IMR-90 (cell line): ENCODE measurements around the gene EIF4EBP2. TPM values are rescaled to one million over a fixed set of nuclear protein-coding genes. Genes with fewer than 3 reads are reported as not detected.

Experiments
- ATAC-seq: fragments of 200-7000 bp; cut with Tn5 transposase; 2 replicates; pipeline ENCODE4 v1.9.1; 2020; ENCODE audit warnings: low read depth, mild to moderate bottlenecking, moderate library complexity
- BruUV-seq: library from RNA; stranded (reverse); fragments of 400-500 nt; replicated peaks from 2 replicates; lab custom pipeline; 2021; lab: Mats Ljungman, UMichigan
- CTCF ChIA-PET: fragments of 300-600 bp; formaldehyde crosslinking; extraction: SDS; loops from one replicate; lab custom pipeline; 2021; ENCODE audit warnings: antibody characterized with exemption; lab: Yijun Ruan, JAX
- POLR2A ChIA-PET: fragments of 300-600 bp; sonication (Branson Sonifier 250); formaldehyde crosslinking; loops from one replicate; lab custom pipeline; 2022; ENCODE audit warnings: antibody characterized with exemption; ENCODE audit not compliant: unreplicated experiment; lab: Charles Lee
- DNase-seq: peaks from one replicate; pipeline ENCODE4 v3.0.0; 2013
- H2AFZ ChIP-seq: replicated peaks from 2 replicates; pipeline ENCODE3; 2013; ENCODE audit warnings: low read length, mild to moderate bottlenecking; ENCODE audit not compliant: poor library complexity
- H2AK5ac ChIP-seq: 2 replicates; pipeline ENCODE4 v1.6.1; 2013; ENCODE audit warnings: low read depth, low read length, inconsistent platforms
- H2AK9ac ChIP-seq: replicated peaks from 2 replicates; pipeline ENCODE3; 2013; ENCODE audit warnings: mild to moderate bottlenecking, low read depth, low read length, moderate library complexity; ENCODE audit not compliant: poor library complexity
- H2BK120ac ChIP-seq: 2 replicates; pipeline ENCODE4 v1.6.1; 2013; ENCODE audit warnings: low read depth, low read length, inconsistent platforms
- H2BK15ac ChIP-seq: 3 replicates; pipeline ENCODE4 v1.6.1; 2013; ENCODE audit warnings: low read depth, low read length, inconsistent platforms
- H2BK20ac ChIP-seq: 2 replicates; pipeline ENCODE4 v1.6.1; 2013; ENCODE audit warnings: low read depth, mild to moderate bottlenecking, inconsistent platforms, low read length, moderate library complexity
- H2BK5ac ChIP-seq: 2 replicates; pipeline ENCODE4 v1.6.1; 2013; ENCODE audit warnings: mild to moderate bottlenecking, low read depth, low read length, inconsistent platforms; ENCODE audit not compliant: poor library complexity, severe bottlenecking
- H3K14ac ChIP-seq: replicated peaks from 2 replicates; pipeline ENCODE4 v1.6.1; 2013; ENCODE audit warnings: low read depth, low read length, inconsistent platforms
- H3K18ac ChIP-seq: 2 replicates; pipeline ENCODE4 v1.6.1; 2013; ENCODE audit warnings: low read depth, low read length, control low read depth
- H3K23ac ChIP-seq: 2 replicates; pipeline ENCODE4 v1.6.1; 2013; ENCODE audit warnings: low read depth, low read length, inconsistent platforms
- H3K27ac ChIP-seq: 2 replicates; pipeline ENCODE4 v1.5.1; 2013; ENCODE audit warnings: mild to moderate bottlenecking, control low read depth, low read length; ENCODE audit not compliant: insufficient read depth
- H3K27me3 ChIP-seq: 2 replicates; pipeline ENCODE4 v1.6.1; 2013; ENCODE audit warnings: low read length; ENCODE audit not compliant: control insufficient read depth, insufficient read depth
- H3K36me3 ChIP-seq: 2 replicates; pipeline ENCODE4 v1.6.1; 2013; ENCODE audit warnings: low read length, mixed read lengths; ENCODE audit not compliant: control insufficient read depth, insufficient read depth
- H3K4ac ChIP-seq: 2 replicates; pipeline ENCODE4 v1.6.1; 2013; ENCODE audit warnings: low read depth, low read length, inconsistent platforms
- H3K4me1 ChIP-seq: 2 replicates; pipeline ENCODE4 v1.6.1; 2013; ENCODE audit warnings: low read length, mixed read lengths; ENCODE audit not compliant: control insufficient read depth, insufficient read depth
- H3K4me2 ChIP-seq: 2 replicates; pipeline ENCODE4 v1.6.1; 2013; ENCODE audit warnings: low read depth, mild to moderate bottlenecking, control low read depth, low read length, moderate library complexity
- H3K4me3 ChIP-seq: 2 replicates; pipeline ENCODE4 v1.5.1; 2013; ENCODE audit warnings: low read depth, mild to moderate bottlenecking, control low read depth, low read length, moderate library complexity; ENCODE audit not compliant: insufficient read depth
- H3K56ac ChIP-seq: 2 replicates; pipeline ENCODE4 v1.6.1; 2013; ENCODE audit warnings: low read length, inconsistent platforms; ENCODE audit not compliant: insufficient read depth; ENCODE audit errors: extremely low read depth
- H3K79me1 ChIP-seq, 2 experiments: 2 replicates each; pipeline ENCODE4 v1.6.1; 2013; ENCODE audit warnings: low read length in 2 of 2, inconsistent platforms in 1 of 2, low read depth in 1 of 2
- H3K9ac ChIP-seq: 2 replicates; pipeline ENCODE4 v1.6.1; 2013; ENCODE audit warnings: low read depth, low read length, control low read depth
- H3K9me1 ChIP-seq: 2 replicates; pipeline ENCODE4 v1.6.1; 2013; ENCODE audit warnings: low read length, inconsistent platforms; ENCODE audit not compliant: insufficient read depth
- H3K9me3 ChIP-seq: 2 replicates; pipeline ENCODE4 v1.6.1; 2013; ENCODE audit warnings: low read length; ENCODE audit not compliant: control insufficient read depth, insufficient read depth
- H4K20me1 ChIP-seq: 2 replicates; pipeline ENCODE4 v1.6.1; 2013; ENCODE audit warnings: low read length, inconsistent platforms; ENCODE audit not compliant: insufficient read depth
- H4K5ac ChIP-seq: 2 replicates; pipeline ENCODE4 v1.6.1; 2013; ENCODE audit warnings: mild to moderate bottlenecking, low read depth, low read length, control low read depth
- H4K8ac ChIP-seq, 2 experiments: 2 replicates each; pipeline ENCODE4 v1.6.1; 2013; ENCODE audit warnings: low read depth in 2 of 2, low read length in 2 of 2, control low read depth in 1 of 2, inconsistent platforms in 1 of 2
- H4K91ac ChIP-seq: 2 replicates; pipeline ENCODE4 v1.6.1; 2013; ENCODE audit warnings: low read depth, low read length, inconsistent platforms; ENCODE audit not compliant: insufficient read depth
- BHLHE40 ChIP-seq: fragments of 150-350 bp; IDR thresholded peaks from 2 replicates; pipeline ENCODE4 v1.6.1; 2016; ENCODE audit warnings: mild to moderate bottlenecking, low read depth, low read length
- CEBPB ChIP-seq: IDR thresholded peaks from 2 replicates; pipeline ENCODE4 v1.6.1; 2012; ENCODE audit warnings: low read depth, low read length, improper control_type of control experiment
- CHD1 ChIP-seq: IDR thresholded peaks from 2 replicates; pipeline ENCODE4 v1.6.1; 2012; ENCODE audit warnings: low read depth, low read length, improper control_type of control experiment
- ELK1 ChIP-seq: fragments of 150-350 bp; IDR thresholded peaks from 2 replicates; pipeline ENCODE4 v1.6.1; 2016; ENCODE audit warnings: low read depth, mild to moderate bottlenecking, low read length, moderate library complexity, borderline replicate concordance
- FOS ChIP-seq: fragments of 150-350 bp; IDR thresholded peaks from 2 replicates; pipeline ENCODE4 v1.6.1; 2016; ENCODE audit warnings: low read depth, low read length
- MAFK ChIP-seq: IDR thresholded peaks from 2 replicates; pipeline ENCODE4 v1.6.1; 2012; ENCODE audit warnings: low read depth, low read length, improper control_type of control experiment
- MAZ ChIP-seq: IDR thresholded peaks from 2 replicates; pipeline ENCODE4 v1.6.1; 2012; ENCODE audit warnings: low read depth, mild to moderate bottlenecking, low read length, improper control_type of control experiment, moderate library complexity, borderline replicate concordance
- MXI1 ChIP-seq: IDR thresholded peaks from 2 replicates; pipeline ENCODE4 v1.6.1; 2012; ENCODE audit warnings: low read depth, mild to moderate bottlenecking, low read length, moderate library complexity, borderline replicate concordance
- NFE2L2 ChIP-seq: fragments of 150-350 bp; IDR thresholded peaks from 2 replicates; pipeline ENCODE4 v1.6.1; 2016; ENCODE audit warnings: low read depth, mild to moderate bottlenecking, low read length
- POLR2A ChIP-seq: IDR thresholded peaks from 2 replicates; pipeline ENCODE4 v1.6.1; 2012; ENCODE audit warnings: mild to moderate bottlenecking, low read depth, low read length
- RAD21 ChIP-seq: IDR thresholded peaks from 2 replicates; pipeline ENCODE4 v1.6.1; 2012; ENCODE audit warnings: low read length, improper control_type of control experiment
- RCOR1 ChIP-seq: IDR thresholded peaks from 2 replicates; pipeline ENCODE4 v1.6.1; 2012; ENCODE audit warnings: mild to moderate bottlenecking, low read length, improper control_type of control experiment; ENCODE audit not compliant: insufficient replicate concordance
- RFX5 ChIP-seq: IDR thresholded peaks from 2 replicates; pipeline ENCODE4 v1.8.0; 2012; ENCODE audit warnings: low read depth, mild to moderate bottlenecking, low read length, moderate library complexity
- SMC3 ChIP-seq: fragments of 150-350 bp; IDR thresholded peaks from 2 replicates; pipeline ENCODE4 v1.6.1; 2016; ENCODE audit warnings: low read depth, mild to moderate bottlenecking, antibody characterized with exemption, low read length, moderate library complexity
- USF2 ChIP-seq: fragments of 150-350 bp; IDR thresholded peaks from 2 replicates; pipeline ENCODE4 v1.6.1; 2017; ENCODE audit warnings: mild to moderate bottlenecking, antibody characterized with exemption, low read length, low read depth
- WGBS, 2 experiments: methylation state at CpG; one replicate each; pipeline versions ENCODE4 v1.1.5 to v1.1.7; 2013; ENCODE audit warnings: missing lambda C conversion rate in 2 of 2; ENCODE audit not compliant: insufficient read length in 1 of 2; ENCODE audit errors: extremely low coverage in 2 of 2; 5-methylcytosine and 5-hydroxymethylcytosine counted together
- dilution Hi-C: fragments of 300-500 bp; cut with HindIII; formaldehyde crosslinking; loops from one replicate; pipeline ENCODE4 v1.14.3; 2018; ENCODE audit warnings: low sequenced_read_pairs; ENCODE audit not compliant: unreplicated experiment
- in situ Hi-C: fragments of 300-500 bp; cut with MboI; formaldehyde crosslinking; loops from 3 replicates; pipeline ENCODE4 v1.14.3; 2019; ENCODE audit warnings: low sequenced_read_pairs, inconsistent platforms, mixed read lengths
- intact Hi-C: fragments of 100-400 bp; cut with micrococcal nuclease; formaldehyde crosslinking; loops from 2 replicates; pipeline ENCODE4 v1.10.0; 2022
- polyA plus RNA-seq, 3 experiments: library from polyadenylated mRNA; depleted of rRNA; stranded (reverse); fragments of >200 nt; gene quantifications; 2 replicates each; pipeline ENCODE4 v1.2.3, GENCODE V29; 2012; ENCODE audit warnings: low replicate concordance in 1 of 3
- total RNA-seq: library from RNA; depleted of rRNA; stranded (reverse); fragments of >200 nt; gene quantifications from 2 replicates; pipeline ENCODE4 v1.2.3, GENCODE V29; 2012
- TF ChIP-seq, protein P1 (sequence below): conservative IDR thresholded peaks from 2 replicates; pipeline ENCODE4 v1.5.1; 2012; ENCODE audit warnings: mild to moderate bottlenecking, low read depth, low read length, improper control_type of control experiment

The EIF4EBP2 gene
- total and polyA plus RNA-seq, 2 of the 4 experiments (the other 2 are of a cell fraction), result 13.7 to 15.6 TPM

- no peak overlapping the region for H2BK20ac ChIP-seq
- H3K9ac ChIP-seq, result no peak overlapping the region
- H3K79me1 ChIP-seq, result 0 out of 4 replicates have a peak, but pooled peaks cover 0 to 9% of the 10 kb centered on the region in 2 experiments
- H3K9me3 ChIP-seq, result no peaks in the 10 kb centered on the region
- H2BK120ac ChIP-seq, result no peak overlapping the region
- H3K4me3 ChIP-seq, result no peak overlapping the region
- no peak overlapping the region for H3K14ac ChIP-seq
- no peak overlapping the region for H2AFZ ChIP-seq
- peaks cover 6% of the 10 kb centered on the region for H3K27me3 ChIP-seq
- no peak overlapping the region for H3K56ac ChIP-seq
- peaks cover 12% of the 10 kb centered on the region for H3K9me1 ChIP-seq
- H2BK5ac ChIP-seq, result no peak overlapping the region
- H4K20me1 ChIP-seq, result peaks cover 16% of the 10 kb centered on the region
- H3K36me3 ChIP-seq, result peaks cover 9% of the 10 kb centered on the region; the same call in 1 of the 2 replicates
- ChIA-PET POLR2A (no interaction called here), CTCF (no interaction called here)
- no peak overlapping the region for H4K91ac ChIP-seq
- peak; percentile 8; the same call in 1 of the 2 replicates for ATAC-seq
- in situ Hi-C loops, result no loop called here
- no peak overlapping the region for H2AK5ac ChIP-seq
- TF ChIP-seq RFX5 (no peak), CHD1 (no peak), MXI1 (no peak), MAFK (no peak), POLR2A (no peak), SMC3 (no peak), NFE2L2 (no peak), MAZ (no peak), RAD21 (no peak), RCOR1 (no peak), CEBPB (no peak), USF2 (no peak), BHLHE40 (no peak), FOS (no peak), ELK1 (no peak)
- TF ChIP-seq, protein P1, sequence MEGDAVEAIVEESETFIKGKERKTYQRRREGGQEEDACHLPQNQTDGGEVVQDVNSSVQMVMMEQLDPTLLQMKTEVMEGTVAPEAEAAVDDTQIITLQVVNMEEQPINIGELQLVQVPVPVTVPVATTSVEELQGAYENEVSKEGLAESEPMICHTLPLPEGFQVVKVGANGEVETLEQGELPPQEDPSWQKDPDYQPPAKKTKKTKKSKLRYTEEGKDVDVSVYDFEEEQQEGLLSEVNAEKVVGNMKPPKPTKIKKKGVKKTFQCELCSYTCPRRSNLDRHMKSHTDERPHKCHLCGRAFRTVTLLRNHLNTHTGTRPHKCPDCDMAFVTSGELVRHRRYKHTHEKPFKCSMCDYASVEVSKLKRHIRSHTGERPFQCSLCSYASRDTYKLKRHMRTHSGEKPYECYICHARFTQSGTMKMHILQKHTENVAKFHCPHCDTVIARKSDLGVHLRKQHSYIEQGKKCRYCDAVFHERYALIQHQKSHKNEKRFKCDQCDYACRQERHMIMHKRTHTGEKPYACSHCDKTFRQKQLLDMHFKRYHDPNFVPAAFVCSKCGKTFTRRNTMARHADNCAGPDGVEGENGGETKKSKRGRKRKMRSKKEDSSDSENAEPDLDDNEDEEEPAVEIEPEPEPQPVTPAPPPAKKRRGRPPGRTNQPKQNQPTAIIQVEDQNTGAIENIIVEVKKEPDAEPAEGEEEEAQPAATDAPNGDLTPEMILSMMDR, result no peak
- no peak overlapping the region for H2BK15ac ChIP-seq
- H4K5ac ChIP-seq, result no peak overlapping the region
- H2AK9ac ChIP-seq, result no peak overlapping the region
- dilution Hi-C loops, result no loop called here
- intact Hi-C loops, result no loop called here
- no CpG with 5 or more reads among the region's 9 CpGs for WGBS, 2 experiments
- H4K8ac ChIP-seq, result no peak overlapping the region
- H3K27ac ChIP-seq, result no peak overlapping the region
- H3K23ac ChIP-seq, result no peak overlapping the region; the same call in 1 of the 2 replicates
- no peak overlapping the region for H3K18ac ChIP-seq
- no TSS peak for BruUV-seq
- DNase-seq, result peak; percentile 18
- H3K4ac ChIP-seq, result no peak overlapping the region
- no peak overlapping the region for H3K4me2 ChIP-seq
- H3K4me1 ChIP-seq, result peaks cover 10% of the 10 kb centered on the region
Observed at GRCh38 chr10:70433581-70434280, 29.8 kb downstream of the EIF4EBP2 start.
